GM20431 (cell line): ENCODE measurements around the gene MEGF11.
"Not testable (repeated sequence)": the region's sequence is repeated elsewhere in the genome, so short reads cannot be mapped to it uniquely, and the experiment has no call there.

Experiments
- in situ Hi-C: fragments of 300-500 bp; cut with MseI, MboI; formaldehyde crosslinking; loops from one replicate; pipeline ENCODE4 v1.15.0; 2020; ENCODE audit warnings: low sequenced_read_pairs; ENCODE audit not compliant: unreplicated experiment

MEGF11 gene

GRCh38 chr15:66023311-66023972 lies 230.1 kb downstream of the MEGF11 start:
- in situ Hi-C loops: no loop called here

DNA sequence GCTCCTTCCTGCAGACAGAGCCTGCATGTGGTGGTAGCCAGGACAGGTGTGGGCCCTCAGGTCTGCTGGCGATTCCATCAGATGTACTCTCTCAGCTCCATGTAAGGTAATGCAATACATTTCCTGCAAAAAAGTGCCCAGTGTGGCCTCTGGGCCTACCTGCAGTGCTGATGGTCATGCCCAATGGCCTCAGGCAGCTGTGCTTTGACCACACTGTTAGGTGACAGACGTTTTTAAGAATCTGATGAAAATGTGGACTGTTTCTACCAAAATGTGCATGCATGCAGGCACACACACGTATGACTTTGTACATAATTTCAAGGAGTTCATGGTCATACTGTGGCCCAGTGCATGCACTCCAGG lies 231.4 kb downstream of the MEGF11 start:
- in situ Hi-C loops: no loop called here

DNA sequence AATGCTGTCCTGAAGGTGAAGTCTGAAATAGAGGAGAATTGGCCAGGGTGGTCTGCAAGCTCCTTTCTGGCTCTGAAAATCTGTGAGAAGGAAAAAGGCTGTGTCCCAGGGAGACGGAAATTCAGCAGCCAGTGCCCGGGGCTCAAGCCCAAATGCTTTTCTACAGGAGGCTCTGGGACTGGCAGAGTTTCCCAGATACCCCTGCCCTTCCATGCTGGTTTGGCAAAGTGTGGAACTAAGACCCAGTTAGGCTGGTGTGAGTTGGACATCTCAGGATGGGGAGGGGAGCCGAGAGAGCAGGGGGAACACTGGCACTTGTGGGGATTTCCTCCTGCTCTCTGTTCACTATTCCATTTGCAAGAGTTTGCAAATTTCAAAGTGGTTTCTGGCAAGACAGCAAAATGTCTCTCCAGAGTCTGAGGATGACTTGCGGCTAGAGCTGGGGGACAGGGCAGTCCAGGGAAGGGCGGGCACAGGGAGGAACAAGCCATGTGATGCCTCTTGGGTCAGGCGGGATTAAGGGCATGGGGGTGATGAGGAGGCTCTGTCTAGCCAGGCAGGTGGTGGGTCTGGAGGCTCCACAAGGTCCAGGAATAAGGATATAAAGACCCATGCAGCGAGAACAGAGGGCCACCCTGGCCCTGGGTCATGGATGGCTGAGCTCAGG lies 231.9 kb downstream of the MEGF11 start:
- in situ Hi-C loops: no loop called here

- in situ Hi-C loops: no loop called here
These were observed 233.6 kb downstream of the MEGF11 start for GRCh38 chr15:66019826-66020398.

DNA sequence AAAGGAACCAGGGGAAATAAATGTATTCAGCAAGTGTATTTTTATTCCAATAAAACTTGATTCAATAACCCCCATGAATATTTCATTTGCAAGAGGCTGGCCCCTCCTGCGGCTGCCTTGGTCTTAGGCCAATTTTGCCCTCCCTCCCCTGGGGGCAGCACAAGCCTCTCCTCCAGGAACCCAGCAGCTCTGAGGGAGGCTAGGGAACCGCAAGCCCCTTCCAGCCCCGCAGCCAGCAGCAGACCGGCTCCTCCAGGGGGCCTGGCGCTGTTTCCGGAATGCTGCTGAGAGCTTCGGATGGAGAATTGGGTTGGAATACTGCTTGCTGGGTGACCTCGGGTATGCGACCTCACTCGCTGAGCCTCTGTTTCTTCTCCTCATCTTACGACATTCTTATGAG lies 234.2 kb downstream of the MEGF11 start:
- in situ Hi-C loops: no loop called here

DNA sequence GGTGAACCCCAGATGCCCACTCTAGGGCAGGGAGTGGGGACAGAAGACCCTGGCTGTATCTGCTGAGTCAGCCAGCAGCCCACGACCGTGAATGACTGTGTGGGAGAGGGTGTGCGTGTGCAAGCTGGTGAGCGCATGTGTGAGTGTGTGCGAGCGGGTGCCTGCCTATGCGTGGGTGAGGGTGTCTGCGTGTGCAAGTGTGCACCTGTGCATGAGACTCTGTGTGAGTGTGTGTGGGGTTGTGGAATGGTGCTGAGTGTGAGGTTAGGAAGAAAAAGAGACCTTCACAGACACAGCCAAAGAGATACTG lies 235.1 kb downstream of the MEGF11 start:
- in situ Hi-C loops: no loop called here

- in situ Hi-C loops: no loop called here
These were observed 235.6 kb downstream of the MEGF11 start for GRCh38 chr15:66017792-66018487.

DNA sequence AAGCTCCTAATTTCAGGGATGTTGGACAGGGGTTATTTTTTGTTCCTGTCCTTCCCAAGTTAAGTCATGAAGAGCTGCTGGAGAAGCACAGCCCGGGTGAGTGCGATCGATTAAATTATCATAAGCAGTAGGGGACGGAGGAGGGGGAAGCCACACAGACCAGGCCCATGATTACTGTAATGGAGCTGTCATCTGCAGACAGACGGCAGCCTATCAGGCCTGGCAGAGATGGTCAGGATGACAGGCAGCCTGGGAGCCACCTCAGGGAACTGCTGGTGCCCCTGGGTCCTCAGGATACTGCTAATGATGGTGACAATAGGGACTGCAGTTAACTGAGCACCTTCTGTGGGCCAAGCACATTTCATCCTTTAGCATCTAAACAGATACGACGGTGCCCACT lies 236.6 kb downstream of the MEGF11 start:
- in situ Hi-C loops: no loop called here

- in situ Hi-C loops: no loop called here
These were observed 237.4 kb downstream of the MEGF11 start for GRCh38 chr15:66016199-66016598.

GRCh38 chr15:66014635-66015182 lies 238.8 kb downstream of the MEGF11 start:
- in situ Hi-C loops: no loop called here

GRCh38 chr15:66014022-66014421 lies 239.5 kb downstream of the MEGF11 start:
- in situ Hi-C loops: no loop called here

DNA sequence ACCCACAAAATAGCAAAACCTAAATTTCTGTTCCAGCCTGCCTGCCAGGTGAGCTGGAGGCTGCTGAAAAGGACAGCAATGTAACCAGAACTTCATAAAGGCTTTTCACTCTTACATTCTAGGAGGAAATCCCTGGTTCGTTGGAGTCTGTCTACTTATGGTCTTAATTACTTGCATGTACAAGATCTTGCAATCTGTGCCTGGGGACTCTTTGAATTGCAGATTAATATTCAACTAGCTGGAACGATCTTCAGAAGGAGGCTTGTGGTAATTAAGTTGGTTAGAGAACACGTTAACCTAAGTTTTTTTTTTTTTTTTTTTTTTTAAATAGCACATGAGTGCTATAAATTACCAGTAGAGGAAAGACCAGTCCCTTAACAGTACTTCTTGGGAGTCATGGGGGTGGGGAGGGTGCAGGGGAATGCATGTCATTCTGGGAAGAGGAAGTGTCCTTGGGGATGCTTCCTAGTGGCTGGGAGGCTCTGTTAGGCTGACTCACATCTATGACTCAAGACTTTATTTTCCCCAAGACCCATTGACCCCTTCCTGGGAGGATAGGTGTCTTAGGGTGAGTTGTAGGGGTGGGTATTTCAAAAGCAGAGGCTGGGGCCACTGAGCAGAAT lies 244.5 kb downstream of the MEGF11 start:
- in situ Hi-C loops: no loop called here

GRCh38 chr15:66007663-66008262 lies 245.8 kb downstream of the MEGF11 start:
- in situ Hi-C loops: no loop called here

DNA sequence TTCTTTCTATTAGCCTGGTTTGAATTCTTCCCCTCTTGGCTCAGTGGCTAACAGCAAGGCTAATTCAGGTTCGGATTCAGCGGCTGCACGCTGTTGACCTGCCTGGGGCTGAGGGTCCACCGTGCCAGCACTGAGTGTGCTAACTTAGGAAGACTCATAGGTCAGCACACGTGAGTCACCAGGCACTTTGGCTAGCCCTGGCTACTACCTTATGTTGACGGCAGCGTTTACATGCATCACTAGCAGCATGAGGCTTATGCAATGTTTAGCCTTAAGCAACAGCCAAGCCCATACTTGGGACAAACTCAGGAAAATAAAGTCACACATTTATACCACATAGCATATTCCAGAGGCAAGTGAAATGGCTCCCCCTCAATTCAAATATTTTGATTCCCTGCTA lies 246.6 kb downstream of the MEGF11 start:
- in situ Hi-C loops: no loop called here

GRCh38 chr15:66004618-66005262 lies 248.8 kb downstream of the MEGF11 start:
- in situ Hi-C loops: no loop called here

DNA sequence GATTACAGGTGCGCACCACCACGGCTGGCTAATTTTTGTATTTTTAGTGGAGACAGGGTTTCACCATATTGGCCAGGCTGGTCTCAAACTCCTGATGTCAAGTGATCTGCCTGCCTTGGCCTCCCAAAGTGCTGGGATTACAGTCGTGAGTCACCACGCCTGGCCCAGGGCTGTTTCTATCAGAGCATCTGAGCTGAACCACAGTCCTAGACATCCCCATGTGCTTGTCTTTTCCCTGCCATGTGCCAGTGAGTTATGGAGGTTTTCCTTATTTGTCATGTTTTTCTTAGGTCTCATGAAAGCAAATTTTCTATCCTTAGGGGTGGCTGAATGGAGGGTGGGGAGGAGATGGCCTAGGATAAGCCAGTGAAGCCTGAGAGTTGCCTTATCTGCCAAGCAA lies 250.4 kb downstream of the MEGF11 start:
- in situ Hi-C loops: not testable (repeated sequence)

GRCh38 chr15:66001717-66002426 lies 251.7 kb downstream of the MEGF11 start:
- in situ Hi-C loops: no loop called here

GRCh38 chr15:66001042-66001441 lies 252.5 kb downstream of the MEGF11 start:
- in situ Hi-C loops: no loop called here

GRCh38 chr15:65998486-65998885 lies 255.1 kb downstream of the MEGF11 start:
- in situ Hi-C loops: no loop called here
